ENCODE results near the gene HTT. TPM values are rescaled to one million over a fixed set of nuclear protein-coding genes. Genes with fewer than 3 reads are reported as not detected.
A peak's percentile ranks its signal among the peaks of the same experiment; 100 is the strongest.

Gene HTT
- total and polyA plus RNA-seq, 9 of the 15 experiments (the other 6 are each of a cell fraction or from before 2014, with no cell fraction given), result 0.66 to 31.6 (median 14.7) TPM

GRCh38 chr4:3047464-3048286 is 26.8 kb upstream of the HTT start (continued):
- TF ChIP-seq CBFA2T2 (conservative IDR thresholded peaks at IDR 0.05) (peak; percentile 57; the same call in 1 of the 2 replicates), ZNF324 (CRISPR knock-in tag; IDR thresholded peaks at IDR 0.05) (no peak), SMC3 (conservative IDR thresholded peaks at IDR 0.05; ENCODE audit: insufficient read depth, low read depth, low read length) (peak; percentile 69; the same call in 1 of the 2 replicates), SREBF2 (CRISPR knock-in tag; IDR thresholded peaks at IDR 0.05) (no peak), TFE3 (CRISPR knock-in tag; IDR thresholded peaks at IDR 0.05) (0 out of 2 replicates have a peak, but pooled peaks have one; percentile 48), ZNF316 (IDR thresholded peaks at IDR 0.05) (no peak), FOS (IDR thresholded peaks at IDR 0.05; ENCODE audit: extremely low read depth, insufficient read length) (no peak), RAD21 (CRISPR knock-in tag; conservative IDR thresholded peaks at IDR 0.05 in 1 of 2, IDR thresholded peaks at IDR 0.05 in 1 of 2) (peak; percentile 64 to 87), ATF7 (IDR thresholded peaks at IDR 0.05) (0 out of 2 replicates have a peak, but pooled peaks have one; percentile 36), ZNF780A (CRISPR knock-in tag; IDR thresholded peaks at IDR 0.05) (no peak), ATF1 (CRISPR knock-in tag; IDR thresholded peaks at IDR 0.05) (no peak), ATF1 (tag; IDR thresholded peaks at IDR 0.05) (0 out of 2 replicates have a peak, but pooled peaks have one; percentile 22), PRPF4 (IDR thresholded peaks at IDR 0.05; ENCODE audit: insufficient read depth, low read depth, low read length, poor library complexity, severe bottlenecking) (no peak), RAD51 (IDR thresholded peaks at IDR 0.05; ENCODE audit: borderline replicate concordance, low read depth) (peak; percentile 87), CTBP1 (IDR thresholded peaks at IDR 0.05; ENCODE audit: borderline replicate concordance) (peak; percentile 48; the same call in 1 of the 2 replicates)
- TF ChIP-seq, protein P1, sequence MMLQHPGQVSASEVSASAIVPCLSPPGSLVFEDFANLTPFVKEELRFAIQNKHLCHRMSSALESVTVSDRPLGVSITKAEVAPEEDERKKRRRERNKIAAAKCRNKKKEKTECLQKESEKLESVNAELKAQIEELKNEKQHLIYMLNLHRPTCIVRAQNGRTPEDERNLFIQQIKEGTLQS (IDR thresholded peaks at IDR 0.05), result peak; percentile 76
- TF ChIP-seq, protein P1 (CRISPR knock-in tag; conservative IDR thresholded peaks at IDR 0.05), result no peak
- TF ChIP-seq, protein P2, sequence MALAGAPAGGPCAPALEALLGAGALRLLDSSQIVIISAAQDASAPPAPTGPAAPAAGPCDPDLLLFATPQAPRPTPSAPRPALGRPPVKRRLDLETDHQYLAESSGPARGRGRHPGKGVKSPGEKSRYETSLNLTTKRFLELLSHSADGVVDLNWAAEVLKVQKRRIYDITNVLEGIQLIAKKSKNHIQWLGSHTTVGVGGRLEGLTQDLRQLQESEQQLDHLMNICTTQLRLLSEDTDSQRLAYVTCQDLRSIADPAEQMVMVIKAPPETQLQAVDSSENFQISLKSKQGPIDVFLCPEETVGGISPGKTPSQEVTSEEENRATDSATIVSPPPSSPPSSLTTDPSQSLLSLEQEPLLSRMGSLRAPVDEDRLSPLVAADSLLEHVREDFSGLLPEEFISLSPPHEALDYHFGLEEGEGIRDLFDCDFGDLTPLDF (CRISPR knock-in tag; IDR thresholded peaks at IDR 0.05), result no peak
- TF ChIP-seq, protein P3, sequence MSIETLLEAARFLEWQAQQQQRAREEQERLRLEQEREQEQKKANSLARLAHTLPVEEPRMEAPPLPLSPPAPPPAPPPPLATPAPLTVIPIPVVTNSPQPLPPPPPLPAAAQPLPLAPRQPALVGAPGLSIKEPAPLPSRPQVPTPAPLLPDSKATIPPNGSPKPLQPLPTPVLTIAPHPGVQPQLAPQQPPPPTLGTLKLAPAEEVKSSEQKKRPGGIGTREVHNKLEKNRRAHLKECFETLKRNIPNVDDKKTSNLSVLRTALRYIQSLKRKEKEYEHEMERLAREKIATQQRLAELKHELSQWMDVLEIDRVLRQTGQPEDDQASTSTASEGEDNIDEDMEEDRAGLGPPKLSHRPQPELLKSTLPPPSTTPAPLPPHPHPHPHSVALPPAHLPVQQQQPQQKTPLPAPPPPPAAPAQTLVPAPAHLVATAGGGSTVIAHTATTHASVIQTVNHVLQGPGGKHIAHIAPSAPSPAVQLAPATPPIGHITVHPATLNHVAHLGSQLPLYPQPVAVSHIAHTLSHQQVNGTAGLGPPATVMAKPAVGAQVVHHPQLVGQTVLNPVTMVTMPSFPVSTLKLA (conservative IDR thresholded peaks at IDR 0.05), result peak in 1 of 2 experiments; percentile 30; a peak in 2 of 4 replicates
- TF ChIP-seq, protein P4, sequence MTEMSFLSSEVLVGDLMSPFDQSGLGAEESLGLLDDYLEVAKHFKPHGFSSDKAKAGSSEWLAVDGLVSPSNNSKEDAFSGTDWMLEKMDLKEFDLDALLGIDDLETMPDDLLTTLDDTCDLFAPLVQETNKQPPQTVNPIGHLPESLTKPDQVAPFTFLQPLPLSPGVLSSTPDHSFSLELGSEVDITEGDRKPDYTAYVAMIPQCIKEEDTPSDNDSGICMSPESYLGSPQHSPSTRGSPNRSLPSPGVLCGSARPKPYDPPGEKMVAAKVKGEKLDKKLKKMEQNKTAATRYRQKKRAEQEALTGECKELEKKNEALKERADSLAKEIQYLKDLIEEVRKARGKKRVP (CRISPR knock-in tag; IDR thresholded peaks at IDR 0.05), result no peak
